HG02763 (cell line): Measurements from ENCODE around the gene IFNA10.
A peak's percentile ranks its signal among the peaks of the same experiment; 100 is the strongest.
"Not testable (repeated sequence)": the region's sequence is repeated elsewhere in the genome, so short reads cannot be mapped to it uniquely, and the experiment has no call there.

Experiments
- ATAC-seq: cut with Tn5 transposase; IDR thresholded peaks from one replicate; pipeline ENCODE4 v1.9.1; 2021; ENCODE audit warnings: mild to moderate bottlenecking, moderate library complexity; ENCODE audit not compliant: unreplicated experiment

The IFNA10 gene

DNA sequence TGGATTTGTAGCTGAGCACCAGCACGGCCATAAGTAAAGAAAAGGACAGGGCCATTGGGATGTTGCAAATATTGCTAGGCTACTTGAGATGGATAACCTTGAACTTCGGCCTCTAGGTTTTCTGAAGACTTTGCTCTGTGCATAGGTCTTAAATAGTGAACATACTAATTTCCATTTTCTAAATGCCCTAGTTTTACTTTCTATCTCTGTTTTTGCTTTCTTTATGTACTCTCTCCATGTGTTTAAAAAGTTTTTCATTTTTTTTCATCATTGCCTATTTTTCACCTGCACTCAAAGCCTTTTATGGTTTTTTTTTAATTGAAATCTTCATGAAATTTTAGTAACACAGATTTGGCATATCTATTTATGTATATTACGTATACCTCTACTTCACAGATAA, at the start of gene IFNA10:
TSS of gene IFNA10 (minus strand) at position 101 of the 400 bp plus-strand sequence. CDS start at position 55, 46 bp downstream.
- not testable (repeated sequence) for ATAC-seq

- no peak for ATAC-seq
Observed at GRCh38 chr9:21255538-21256212, 48.7 kb upstream of the IFNA10 start.

DNA sequence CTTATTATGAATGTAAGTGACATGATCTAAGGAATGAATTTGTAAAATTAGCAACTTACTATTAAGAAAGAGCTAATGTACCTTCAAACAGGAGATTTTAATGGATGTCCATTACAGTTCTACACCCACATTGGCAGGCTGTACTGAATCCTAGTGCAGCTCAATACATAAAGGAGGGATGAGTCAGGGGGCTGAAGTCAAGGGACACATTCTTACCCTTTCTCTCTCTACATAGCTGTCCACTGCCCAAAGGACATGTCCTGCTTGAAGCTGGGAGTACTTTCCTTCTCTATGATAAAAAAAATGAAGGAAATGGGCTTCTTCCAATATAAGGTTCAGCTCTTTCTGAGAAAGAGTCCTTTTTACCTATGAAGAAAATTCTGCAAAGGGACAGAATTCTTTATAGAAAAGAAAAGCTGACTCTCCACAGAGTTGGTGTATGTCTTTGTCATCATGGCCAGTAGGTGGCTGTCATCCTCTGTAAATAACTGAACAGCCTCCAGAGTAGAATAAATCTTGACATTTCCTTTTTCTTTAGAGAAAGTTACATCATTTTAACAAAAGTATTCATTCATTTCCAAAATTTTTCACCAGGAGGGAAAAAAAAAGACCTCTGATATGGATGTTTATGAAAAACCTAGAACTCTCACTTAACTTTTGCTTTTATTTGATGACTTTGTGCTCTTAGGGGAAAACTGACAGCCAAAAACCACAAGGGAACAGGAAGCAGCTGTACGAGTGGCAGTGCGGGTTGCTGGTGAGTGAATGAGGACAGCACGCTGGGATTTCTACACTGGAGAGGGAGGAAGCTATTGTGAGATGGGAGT, 46.0 kb upstream of the IFNA10 start:
- ATAC-seq = peak; percentile 57

GRCh38 chr9:21251638-21252037, 44.7 kb upstream of the IFNA10 start:
- ATAC-seq = no peak

- ATAC-seq = no peak
Observed at GRCh38 chr9:21251190-21251589, 44.2 kb upstream of the IFNA10 start.

DNA sequence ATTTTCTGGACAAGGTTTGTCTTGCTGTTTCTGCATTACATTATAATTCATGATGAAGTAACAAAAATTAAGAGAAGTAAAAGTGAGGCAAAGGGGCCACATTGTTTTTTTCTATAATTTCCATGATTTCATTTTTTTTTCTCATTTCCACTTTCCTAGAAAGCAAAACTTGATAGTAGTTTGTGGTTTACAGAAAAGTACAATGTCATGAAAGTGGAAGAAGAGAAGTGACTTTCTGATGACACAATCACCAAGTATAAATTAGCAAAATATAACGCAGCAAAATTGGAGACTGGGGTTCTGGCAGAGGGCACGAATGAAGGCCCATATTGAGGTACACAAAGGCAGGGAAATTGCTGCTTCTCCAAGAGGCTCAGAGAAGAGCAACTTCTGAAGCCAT, 37.9 kb upstream of the IFNA10 start:
- no peak for ATAC-seq

- ATAC-seq = no peak
Observed at GRCh38 chr9:21239911-21240310, 33.0 kb upstream of the IFNA10 start, which contains the start of gene IFNA14. Gene IFNA14, minus strand, starts transcription at chr9:21240005. Its CDS starts 70 bp downstream, at chr9:21239935.

DNA sequence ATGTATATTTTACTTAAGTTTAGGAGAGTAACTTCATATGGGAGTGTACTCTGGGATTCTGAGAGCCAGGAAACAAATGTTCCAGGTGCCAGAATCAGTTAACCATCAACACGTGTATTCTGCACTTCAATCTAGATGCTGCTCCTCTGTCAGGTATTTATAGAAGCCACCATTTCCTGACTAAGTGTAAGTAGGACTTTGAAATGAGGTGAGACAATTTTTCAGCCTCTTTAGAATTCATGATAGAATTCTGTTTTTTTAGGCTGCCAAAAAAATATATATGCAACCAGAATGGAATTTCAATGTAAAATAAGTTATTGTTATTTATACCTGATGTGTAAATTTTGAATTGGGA, 29.4 kb upstream of the IFNA10 start:
- not testable (repeated sequence) for ATAC-seq

DNA sequence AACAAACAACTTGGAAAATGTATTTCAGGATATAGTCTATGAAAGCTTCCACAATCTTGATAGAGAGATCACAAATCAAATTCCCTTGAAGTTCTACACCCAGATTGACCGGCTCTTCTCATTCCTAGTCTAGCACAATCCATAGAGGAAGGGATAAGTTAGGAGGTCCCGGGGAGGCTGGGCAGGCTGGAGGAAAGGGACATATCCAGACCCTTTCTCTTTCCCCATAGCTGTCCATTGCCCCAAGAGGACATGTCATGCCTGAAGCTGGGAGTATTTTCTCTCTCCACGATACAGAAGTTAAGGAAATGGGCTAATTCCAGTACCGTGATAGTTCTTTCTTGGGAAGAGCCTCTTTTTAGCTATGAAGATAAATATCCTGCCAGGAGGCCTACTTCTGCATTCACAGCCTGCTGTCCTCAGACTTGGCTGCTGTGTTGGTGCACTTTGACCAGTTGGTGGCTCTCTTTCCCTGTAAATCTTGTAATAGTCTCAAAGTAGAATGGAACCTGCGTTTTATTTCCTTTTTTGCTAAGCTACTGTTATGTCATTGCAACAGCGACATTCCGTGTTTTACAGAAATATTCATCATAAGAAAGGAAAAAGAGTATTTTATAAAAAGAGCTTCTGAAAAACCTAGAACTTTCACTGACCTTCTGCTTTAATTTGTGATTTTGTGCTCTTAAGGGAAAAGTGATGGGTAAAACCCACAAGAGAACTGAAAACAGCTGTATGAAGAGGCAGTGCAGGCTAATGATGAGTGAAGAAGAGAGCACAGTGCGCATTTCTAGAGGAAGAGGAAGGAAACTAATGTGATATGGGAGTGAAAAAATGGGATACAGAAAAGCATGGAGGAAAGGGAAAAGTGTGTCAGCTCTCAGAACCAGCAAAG, 28.8 kb upstream of the IFNA10 start:
- ATAC-seq = peak; percentile 75

GRCh38 chr9:21234153-21234687, 27.3 kb upstream of the IFNA10 start:
- ATAC-seq = no peak

GRCh38 chr9:21233258-21233657, 26.3 kb upstream of the IFNA10 start:
- ATAC-seq = no peak

DNA sequence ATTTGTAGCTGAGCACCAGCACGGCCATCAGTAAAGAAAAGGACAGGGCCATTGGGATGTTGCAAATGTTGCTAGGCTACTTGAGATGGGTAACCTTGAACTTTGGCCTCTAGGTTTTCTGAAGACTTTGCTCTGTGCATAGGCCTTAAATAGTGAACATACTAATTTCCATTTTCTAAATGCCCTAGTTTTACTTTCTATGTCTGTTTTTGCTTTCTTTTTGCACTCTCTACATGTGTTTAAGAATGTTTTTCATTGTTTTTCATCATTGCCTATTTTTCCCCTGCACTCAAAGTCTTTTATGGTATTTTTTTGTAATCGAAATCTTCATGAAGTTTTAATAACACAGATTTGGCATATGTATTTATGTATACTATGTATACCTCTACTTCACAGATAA, 21.2 kb upstream of the IFNA10 start, which contains the start of gene IFNA17:
TSS of gene IFNA17 (minus strand) at position 101 of the 400 bp plus-strand sequence. CDS start at position 52, 49 bp downstream.
- ATAC-seq = no peak

DNA sequence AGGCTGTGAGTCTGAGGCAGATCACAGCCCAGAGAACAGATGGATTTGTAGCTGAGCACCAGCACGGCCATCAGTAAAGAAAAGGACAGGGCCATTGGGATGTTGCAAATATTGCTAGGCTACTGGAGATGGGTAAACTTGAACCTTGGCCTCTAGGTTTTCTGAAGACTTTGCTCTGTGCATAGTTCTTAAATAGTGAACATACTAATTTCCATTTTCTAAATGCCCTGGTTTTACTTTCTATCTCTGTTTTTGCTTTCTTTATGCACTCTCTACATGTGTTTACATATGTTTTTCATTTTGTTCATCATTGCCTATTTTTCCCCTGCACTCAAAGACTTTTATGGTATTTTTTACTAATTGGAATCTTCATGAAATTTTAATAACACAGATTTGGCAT, 10.3 kb upstream of the IFNA10 start, which contains the start of gene IFNA16:
TSS of gene IFNA16 (minus strand) at position 101 of the 400 bp plus-strand sequence. CDS start at position 95, 6 bp downstream.
- not testable (repeated sequence) for ATAC-seq

GRCh38 chr9:21213411-21214326, 6.7 kb upstream of the IFNA10 start:
- ATAC-seq = peak; percentile 59

GRCh38 chr9:21212160-21212559, 5.2 kb upstream of the IFNA10 start:
- ATAC-seq = not testable (repeated sequence)

DNA sequence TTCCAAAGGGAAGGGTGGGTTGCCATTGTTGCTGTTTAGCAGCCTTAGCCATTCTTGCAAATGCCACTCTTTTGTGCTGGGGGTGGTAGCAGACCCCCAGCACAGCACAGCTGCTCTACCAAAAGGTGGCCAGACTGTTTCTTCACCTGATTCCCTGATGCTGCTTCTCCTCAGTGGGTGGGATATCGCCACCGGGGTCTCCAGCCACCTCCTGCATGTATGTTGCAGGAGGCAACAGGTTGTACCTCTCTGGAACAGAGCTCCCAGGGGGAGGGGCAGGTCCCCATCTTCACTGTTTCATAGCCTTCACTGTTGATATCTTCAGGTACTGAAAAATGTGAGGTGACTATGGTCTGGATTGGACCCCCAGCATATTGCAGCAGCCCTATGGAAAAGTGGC, 3.8 kb upstream of the IFNA10 start:
- not testable (repeated sequence) for ATAC-seq

DNA sequence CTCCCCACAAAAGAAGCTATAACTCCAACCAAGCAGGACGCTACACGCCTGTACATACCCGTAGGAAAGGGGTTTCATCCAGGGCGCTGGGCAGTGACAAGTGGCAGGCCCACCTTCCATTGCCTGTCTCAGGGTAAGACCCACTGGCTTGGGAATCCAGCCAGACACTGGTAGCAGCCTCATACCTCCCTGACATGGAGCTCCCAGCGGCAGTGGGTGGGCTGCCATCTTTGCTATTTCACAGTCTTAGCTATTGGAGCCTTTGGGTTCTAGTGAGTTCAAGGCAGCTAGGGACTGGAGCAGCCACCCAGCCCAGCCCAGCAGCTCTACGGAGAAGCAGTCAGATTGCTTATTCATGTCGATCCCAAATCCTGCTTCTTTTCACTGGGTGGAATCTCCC, 3.4 kb upstream of the IFNA10 start:
- ATAC-seq = no peak

DNA sequence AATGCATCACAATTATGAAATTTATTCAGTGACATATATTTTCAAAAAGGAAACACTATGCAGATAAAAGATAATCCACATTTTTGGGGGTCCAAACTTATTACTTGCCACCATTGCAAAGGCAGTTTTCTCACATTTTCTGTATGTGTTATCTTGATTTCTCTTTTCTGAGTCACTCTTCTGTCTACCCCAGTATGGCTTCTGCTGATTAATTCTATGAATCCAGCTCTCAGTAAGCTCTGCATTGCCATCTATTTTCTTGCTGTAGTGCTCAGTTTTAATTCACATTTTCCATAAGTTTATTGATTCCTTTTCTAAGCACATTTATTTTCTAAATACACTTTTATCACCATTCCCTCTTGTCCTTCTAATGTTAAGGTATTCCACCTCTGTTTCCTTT, 1.7 kb downstream of the IFNA10 start:
- ATAC-seq = no peak

DNA sequence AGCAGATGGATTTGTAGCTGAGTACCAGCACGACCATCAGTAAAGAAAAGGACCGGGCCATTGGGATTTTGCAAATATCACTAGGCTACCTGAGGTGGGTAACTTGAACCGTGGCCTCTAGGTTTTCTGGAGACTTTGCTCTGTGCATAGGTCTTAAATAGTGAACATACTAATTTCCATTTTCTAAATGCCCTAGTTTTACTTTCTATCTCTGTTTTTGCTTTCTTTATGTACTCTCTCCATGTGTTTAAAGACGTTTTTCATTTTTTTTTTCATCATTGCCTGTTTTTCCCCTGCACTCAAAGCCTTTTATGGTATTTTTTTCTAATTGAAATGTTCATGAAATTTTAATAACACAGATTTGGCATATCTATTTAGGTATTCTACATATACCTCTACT, 4.8 kb downstream of the IFNA10 start, which contains the start of gene IFNA7:
TSS of gene IFNA7 (minus strand) at position 101 of the 400 bp plus-strand sequence. CDS start at position 61, 40 bp downstream.
- not testable (repeated sequence) for ATAC-seq
